NCI-H2171 treated with DMSO at 0.1 percent for 48 hours (cell line): ENCODE results near the gene TDRD1.

Experiments used
- DNase-seq: peaks from one replicate; lab custom pipeline; 2025; lab: John Stamatoyannopoulos, UW

Gene TDRD1

DNA sequence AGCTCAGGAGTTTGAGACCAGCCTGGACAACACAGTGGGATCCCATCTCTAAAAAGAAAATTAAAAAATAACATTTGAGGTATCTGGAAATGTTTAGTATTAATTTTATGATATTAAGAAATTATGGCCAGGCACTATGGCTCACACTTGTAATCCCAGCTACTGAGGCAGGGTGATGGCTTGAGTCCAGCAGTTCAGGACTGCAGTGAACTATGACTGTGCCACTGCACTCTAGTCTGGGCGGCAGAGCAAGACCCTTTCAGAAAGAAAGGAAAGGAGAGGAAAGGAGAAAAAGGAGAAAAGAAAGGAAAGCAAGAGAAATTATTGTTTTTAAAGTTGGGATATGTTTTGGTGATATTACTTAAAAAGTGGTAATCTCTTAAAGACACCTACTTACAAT lies 2.6 kb upstream of the TDRD1 start:
- no peak for DNase-seq

- DNase-seq = no peak
Observed at GRCh38 chr10:114179747-114180146, 594 bp downstream of the TDRD1 start.

DNA sequence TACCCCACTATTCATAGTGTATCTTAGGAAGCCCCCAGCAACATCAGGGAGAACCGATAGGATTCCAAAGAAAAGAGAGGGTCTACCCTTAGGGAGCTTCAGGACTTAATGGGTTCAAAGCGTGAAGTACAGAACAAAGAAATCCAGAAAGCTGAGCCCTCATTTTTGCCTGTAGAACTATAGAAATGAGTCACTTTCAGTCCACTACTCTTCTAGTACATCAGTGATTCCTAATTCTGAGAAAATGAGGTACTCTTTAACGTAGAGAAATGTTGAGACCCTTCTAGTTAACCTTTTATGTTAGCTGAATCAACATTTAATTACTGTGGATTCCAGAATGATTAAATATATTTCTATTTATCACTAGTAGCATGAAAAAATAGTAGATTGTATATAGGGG lies 1.8 kb downstream of the TDRD1 start:
- DNase-seq = no peak

- DNase-seq = no peak
Observed at GRCh38 chr10:114181971-114182370, 2.8 kb downstream of the TDRD1 start.

DNA sequence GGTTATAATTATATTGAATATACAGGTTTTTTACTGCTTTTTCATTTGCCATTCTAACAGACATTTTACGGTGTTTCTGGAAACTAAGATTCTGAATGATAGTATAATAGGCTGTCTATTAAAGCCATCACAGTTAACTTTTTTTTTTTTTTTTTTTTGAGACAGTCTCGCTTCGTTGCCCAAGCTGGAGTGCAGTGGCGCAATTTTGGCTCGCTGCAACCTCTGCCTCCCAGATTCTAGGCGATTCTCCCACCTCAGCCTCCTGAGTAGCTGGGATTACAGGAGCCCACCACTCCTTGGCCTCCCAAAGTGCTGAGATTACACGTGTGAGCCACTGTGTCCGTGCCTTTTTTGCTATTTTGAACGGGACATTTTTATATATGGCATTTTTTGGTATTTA lies 4.4 kb downstream of the TDRD1 start:
- no peak for DNase-seq

GRCh38 chr10:114184276-114184675 lies 5.1 kb downstream of the TDRD1 start:
- DNase-seq = no peak

DNA sequence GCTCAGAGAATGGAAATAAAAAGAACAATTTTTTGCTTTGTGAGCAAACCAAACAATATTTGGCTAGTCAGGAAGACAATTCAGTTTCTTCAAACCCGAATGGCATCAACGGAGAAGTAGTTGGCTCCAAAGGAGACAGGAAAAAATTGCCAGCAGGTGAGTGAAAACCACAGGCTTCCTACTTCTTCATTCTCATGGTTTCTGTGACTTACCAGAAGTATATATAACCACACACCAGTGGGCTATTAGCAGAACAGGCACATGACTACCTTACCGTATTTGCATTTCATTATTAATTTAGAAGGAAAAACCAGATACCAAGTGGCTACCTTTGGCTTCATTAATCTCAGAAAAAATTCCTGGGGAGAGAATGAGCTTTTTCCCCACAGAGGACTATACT lies 8.8 kb downstream of the TDRD1 start:
- no peak for DNase-seq

GRCh38 chr10:114188900-114189299 lies 9.7 kb downstream of the TDRD1 start:
- no peak for DNase-seq

GRCh38 chr10:114189700-114190099 lies 10.5 kb downstream of the TDRD1 start:
- no peak for DNase-seq

GRCh38 chr10:114195079-114195478 lies 15.9 kb downstream of the TDRD1 start:
- DNase-seq = no peak

DNA sequence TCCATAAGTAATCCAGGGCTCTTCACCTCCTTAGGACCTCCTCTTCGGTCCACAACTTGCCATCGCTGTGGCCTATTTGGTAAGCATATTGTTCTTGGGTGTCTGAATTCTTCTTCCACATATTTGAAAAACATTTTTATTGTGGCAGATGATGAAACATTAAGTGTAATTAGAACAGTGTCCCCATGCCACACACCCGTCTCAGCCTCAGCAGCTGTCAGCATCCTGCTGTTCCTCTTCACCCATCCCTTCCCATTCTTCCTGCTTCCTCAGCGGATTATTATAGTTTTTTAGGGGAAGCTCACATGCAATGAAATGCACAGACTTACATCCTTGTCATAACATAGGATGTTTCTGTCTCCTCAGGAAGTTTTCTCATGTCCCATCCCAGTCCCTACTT lies 20.1 kb downstream of the TDRD1 start:
- DNase-seq = no peak

DNA sequence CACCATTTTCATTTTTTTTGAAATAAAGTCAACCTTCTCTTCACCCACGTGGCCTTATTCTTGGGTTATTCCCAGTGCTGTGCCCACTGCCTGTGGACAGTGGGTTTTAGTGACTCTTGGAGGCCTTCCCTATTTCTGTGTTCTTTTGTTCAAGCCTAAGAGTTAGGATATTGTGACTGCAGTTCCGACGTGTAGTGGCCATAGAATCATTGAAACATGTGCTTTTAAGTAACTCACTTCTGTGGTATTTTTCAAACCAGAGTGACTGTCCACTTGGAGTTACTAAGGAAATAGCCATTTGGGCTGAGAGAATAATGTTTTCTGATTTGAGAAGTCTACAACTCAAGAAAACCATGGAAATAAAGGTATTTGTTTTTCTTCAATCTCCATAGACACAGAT lies 23.7 kb downstream of the TDRD1 start:
- DNase-seq = no peak

GRCh38 chr10:114206902-114207301 lies 27.7 kb downstream of the TDRD1 start:
- no peak for DNase-seq

DNA sequence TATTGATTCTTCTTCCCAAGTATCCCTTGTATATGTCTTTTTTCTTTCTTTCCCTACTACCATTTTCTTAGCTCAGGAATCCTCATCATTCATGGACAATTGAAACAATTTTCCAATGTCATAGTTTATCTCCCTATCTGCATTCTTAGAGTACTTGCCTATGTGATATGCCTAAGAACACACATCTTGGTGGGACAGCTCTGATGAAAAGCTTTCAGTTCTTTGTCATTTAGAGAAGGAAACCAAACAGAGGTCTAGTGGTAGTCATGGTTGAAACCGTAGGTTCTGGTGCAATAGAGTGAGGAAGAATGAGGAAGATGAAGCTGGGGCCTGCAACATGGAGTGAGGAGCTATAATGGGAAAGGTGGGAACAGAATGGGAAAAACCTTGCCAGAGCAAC lies 28.2 kb downstream of the TDRD1 start:
- no peak for DNase-seq

- no peak for DNase-seq
Observed at GRCh38 chr10:114208351-114208750, 29.2 kb downstream of the TDRD1 start.

GRCh38 chr10:114212153-114212552 lies 33.0 kb downstream of the TDRD1 start:
- DNase-seq = no peak

GRCh38 chr10:114215033-114215432 lies 35.9 kb downstream of the TDRD1 start:
- DNase-seq = no peak

DNA sequence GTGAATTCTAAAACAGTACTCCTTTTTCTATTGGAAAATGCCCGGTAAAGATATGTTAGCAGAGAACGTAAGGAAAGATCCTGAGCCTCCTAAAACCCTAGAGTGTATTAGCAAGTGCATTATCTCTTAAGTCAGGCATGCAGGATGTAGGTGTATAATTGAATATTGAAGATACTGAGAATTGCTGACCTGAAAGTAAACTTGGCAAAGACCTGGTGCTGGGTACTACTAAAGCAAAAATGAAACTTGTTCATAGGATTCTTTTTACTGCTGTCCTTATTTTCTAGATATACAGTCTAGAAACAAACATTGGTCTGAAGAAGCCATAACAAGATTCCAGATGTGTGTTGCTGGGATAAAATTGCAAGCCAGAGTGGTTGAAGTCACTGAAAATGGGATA lies 41.1 kb downstream of the TDRD1 start:
- no peak for DNase-seq

DNA sequence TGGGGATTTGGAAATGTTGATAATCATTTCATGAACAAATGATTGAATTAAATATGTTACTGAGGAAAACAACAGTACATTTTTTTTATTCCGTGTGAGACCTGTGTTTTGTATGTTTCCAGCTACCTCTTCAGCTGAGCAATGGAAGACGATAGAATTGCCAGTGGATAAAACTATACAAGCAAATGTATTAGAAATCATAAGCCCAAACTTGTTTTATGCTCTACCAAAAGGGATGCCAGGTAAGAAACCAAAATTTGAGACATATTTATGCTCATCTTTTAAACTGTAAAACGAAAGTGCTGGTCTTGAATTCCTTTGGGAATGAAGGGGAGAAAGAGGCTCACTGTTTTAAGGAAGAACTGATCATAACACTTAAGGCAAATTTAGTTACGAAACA lies 42.1 kb downstream of the TDRD1 start:
- no peak for DNase-seq

- DNase-seq = no peak
Observed at GRCh38 chr10:114223066-114223465, 43.9 kb downstream of the TDRD1 start.

DNA sequence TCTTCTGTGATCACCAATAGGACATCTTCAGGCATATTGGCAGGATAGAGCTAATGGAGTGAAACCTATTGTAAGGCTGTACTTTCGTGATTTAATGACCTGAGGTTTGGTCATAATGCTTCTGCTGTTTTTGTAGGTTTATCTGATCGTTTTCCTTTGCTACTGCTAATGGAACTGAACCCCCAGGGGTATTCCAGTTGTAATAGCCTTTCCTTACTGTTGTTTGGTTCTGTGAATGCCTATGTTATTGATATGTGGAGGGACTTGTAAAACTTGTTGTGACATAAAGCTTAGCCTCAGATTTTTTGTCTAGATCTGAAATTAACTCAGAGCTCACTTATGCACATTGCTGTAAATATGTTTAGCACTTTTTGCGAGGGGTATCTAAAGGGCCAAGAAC lies 49.0 kb downstream of the TDRD1 start:
- no peak for DNase-seq

DNA sequence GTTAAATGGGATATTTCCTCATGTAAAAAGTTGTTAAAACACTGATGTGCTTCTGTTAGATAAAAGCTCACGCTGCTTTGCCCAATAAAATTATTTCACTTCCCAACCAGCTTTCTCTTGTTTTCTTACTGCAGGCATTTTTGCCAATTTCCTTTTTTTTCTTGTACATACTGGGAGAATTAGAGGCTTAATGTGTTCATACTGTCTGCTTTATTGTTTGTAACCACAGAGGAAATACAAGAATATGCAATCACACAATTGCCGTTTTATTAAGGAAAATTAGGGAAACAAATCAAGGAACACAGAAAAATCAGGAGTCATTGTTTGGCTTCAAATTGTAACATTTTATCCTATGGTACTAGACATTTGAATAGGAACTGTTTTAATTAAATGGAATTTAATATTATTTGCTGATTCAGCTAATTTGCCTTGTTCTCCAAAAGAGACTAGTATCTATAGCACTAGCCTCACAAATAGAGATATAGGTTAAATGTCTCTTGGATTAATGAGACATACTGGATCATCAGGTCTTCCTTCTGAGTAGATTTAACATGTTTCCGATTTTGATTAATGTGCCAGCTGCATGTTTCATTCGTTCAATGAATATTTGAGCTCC lies 53.5 kb downstream of the TDRD1 start:
- no peak for DNase-seq

- no peak for DNase-seq
Observed at GRCh38 chr10:114233482-114233881, 54.3 kb downstream of the TDRD1 start.

GRCh38 chr10:114234132-114234531 lies 55.0 kb downstream of the TDRD1 start:
- no peak for DNase-seq
